HEK293T (cell line): ENCODE measurements around the gene NEU1.

Experiments used
- CTCF ChIA-PET: fragments of 350-600 bp; formaldehyde crosslinking; extraction: SDS; loops from one replicate; lab custom pipeline; 2021; ENCODE audit warnings: antibody characterized with exemption, inconsistent platforms; lab: Yijun Ruan, JAX
- POLR2A ChIA-PET: fragments of 350-600 bp; formaldehyde crosslinking; extraction: SDS; loops from one replicate; lab custom pipeline; 2020; ENCODE audit warnings: antibody characterized with exemption, inconsistent platforms; lab: Yijun Ruan, JAX
- DNase-seq: peaks from one replicate; pipeline ENCODE4 v3.0.0; 2012; ENCODE audit warnings: mixed read lengths; ENCODE audit errors: extremely low spot score
- ARNT ChIP-seq: fragments of 450-650 bp; IDR thresholded peaks from 2 replicates; pipeline ENCODE4 v1.6.1; 2017; ENCODE audit warnings: mild to moderate bottlenecking
- BHLHE40 ChIP-seq: fragments of 450-650 bp; IDR thresholded peaks from 2 replicates; pipeline ENCODE4 v1.6.1; 2016; ENCODE audit warnings: mild to moderate bottlenecking, moderate library complexity, borderline replicate concordance
- CTBP1 ChIP-seq: fragments of 450-650 bp; IDR thresholded peaks from 2 replicates; pipeline ENCODE4 v1.6.1; 2016; ENCODE audit warnings: borderline replicate concordance
- ELF4 ChIP-seq: fragments of 450-650 bp; IDR thresholded peaks from 2 replicates; pipeline ENCODE4 v1.6.1; 2017; ENCODE audit warnings: antibody characterized with exemption
- FOXA1 ChIP-seq: fragments of 450-650 bp; IDR thresholded peaks from 2 replicates; pipeline ENCODE4 v1.6.1; 2016; ENCODE audit warnings: mild to moderate bottlenecking
- FOXK2 ChIP-seq: fragments of 450-650 bp; IDR thresholded peaks from 2 replicates; pipeline ENCODE4 v1.6.1; 2016; ENCODE audit warnings: mild to moderate bottlenecking
- FOXM1 ChIP-seq: fragments of 450-650 bp; IDR thresholded peaks from 2 replicates; pipeline ENCODE4 v1.6.1; 2017; ENCODE audit warnings: mild to moderate bottlenecking, borderline replicate concordance
- HDGF ChIP-seq: fragments of 450-650 bp; IDR thresholded peaks from 2 replicates; pipeline ENCODE4 v1.6.1; 2017; ENCODE audit warnings: antibody characterized with exemption, borderline replicate concordance
- L3MBTL2 ChIP-seq: fragments of 450-650 bp; conservative IDR thresholded peaks from 2 replicates; pipeline ENCODE4 v1.6.1; 2016; ENCODE audit warnings: mild to moderate bottlenecking
- LEF1 ChIP-seq: fragments of 450-650 bp; IDR thresholded peaks from 2 replicates; pipeline ENCODE4 v1.6.1; 2017; ENCODE audit warnings: mild to moderate bottlenecking, borderline replicate concordance
- NFRKB ChIP-seq: fragments of 450-650 bp; IDR thresholded peaks from 2 replicates; pipeline ENCODE4 v1.6.1; 2016; ENCODE audit warnings: mild to moderate bottlenecking, moderate library complexity
- SP1 ChIP-seq: fragments of 450-650 bp; IDR thresholded peaks from 2 replicates; pipeline ENCODE4 v1.6.1; 2017
- SUZ12 ChIP-seq: fragments of 450-650 bp; IDR thresholded peaks from 2 replicates; pipeline ENCODE4 v1.6.1; 2016; ENCODE audit warnings: mild to moderate bottlenecking
- TARDBP ChIP-seq: fragments of 450-650 bp; IDR thresholded peaks from 2 replicates; pipeline ENCODE4 v1.6.1; 2016
- ZNF384 ChIP-seq: fragments of 450-650 bp; IDR thresholded peaks from 2 replicates; pipeline ENCODE4 v1.6.1; 2016
- TF ChIP-seq, protein P1 (sequence below): fragments of 450-650 bp; IDR thresholded peaks from 2 replicates; pipeline ENCODE4 v1.6.1; 2016

NEU1 gene

DNA sequence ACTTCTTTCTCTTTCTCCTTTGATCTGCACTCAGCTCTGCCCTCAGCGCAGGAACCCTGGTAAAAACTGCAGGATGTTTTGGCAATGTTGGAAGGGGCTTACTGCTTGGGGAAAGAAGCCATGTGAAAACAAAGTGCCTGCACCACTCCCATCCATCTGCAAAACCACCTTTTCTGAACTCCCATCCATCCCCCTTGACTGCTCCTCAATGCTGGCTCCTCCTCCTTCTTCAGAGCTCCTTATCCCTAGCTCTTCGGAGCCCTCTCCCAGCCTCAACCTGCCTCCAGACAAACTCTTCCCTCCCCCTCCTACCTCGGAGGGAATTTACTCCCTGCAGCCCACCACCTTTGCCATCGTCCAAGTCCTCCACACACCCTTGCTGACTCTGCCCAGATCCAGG, 43.5 kb upstream of the NEU1 start:
- TF ChIP-seq ZNF384 (no peak), SP1 (no peak), ELF4 (no peak), SUZ12 (no peak), L3MBTL2 (no peak)
- CTCF ChIA-PET, result no interaction called here
- DNase-seq, result no peak
- POLR2A ChIA-PET, result interaction anchor here (1.2 kb wide), 1 partner anchor 245 kb away, joined by 3 read pairs; the partner anchor contains the start of gene C6orf47

DNA sequence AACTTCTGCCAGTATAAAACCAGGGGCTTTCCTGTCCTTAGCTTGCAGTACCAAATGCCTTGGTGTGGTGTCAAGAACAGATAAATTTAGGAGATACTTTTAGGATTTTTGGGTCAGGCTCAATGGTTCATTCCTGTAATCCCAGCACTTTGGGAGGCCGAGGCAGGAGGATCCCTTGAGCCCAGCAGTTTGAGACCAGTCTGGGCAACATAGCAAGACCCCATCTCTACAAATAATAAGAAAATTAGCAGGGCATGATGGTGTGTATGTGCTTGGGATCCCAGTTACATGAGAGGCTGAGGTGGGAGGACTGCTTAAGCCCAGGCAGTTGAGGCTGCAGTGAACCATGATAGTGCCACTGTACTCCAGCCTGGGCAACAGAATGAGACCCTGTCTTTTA, 42.4 kb upstream of the NEU1 start:
- no peak for DNase-seq
- TF ChIP-seq LEF1, result no peak
- no peak for TF ChIP-seq NFRKB
- TF ChIP-seq, protein P1, sequence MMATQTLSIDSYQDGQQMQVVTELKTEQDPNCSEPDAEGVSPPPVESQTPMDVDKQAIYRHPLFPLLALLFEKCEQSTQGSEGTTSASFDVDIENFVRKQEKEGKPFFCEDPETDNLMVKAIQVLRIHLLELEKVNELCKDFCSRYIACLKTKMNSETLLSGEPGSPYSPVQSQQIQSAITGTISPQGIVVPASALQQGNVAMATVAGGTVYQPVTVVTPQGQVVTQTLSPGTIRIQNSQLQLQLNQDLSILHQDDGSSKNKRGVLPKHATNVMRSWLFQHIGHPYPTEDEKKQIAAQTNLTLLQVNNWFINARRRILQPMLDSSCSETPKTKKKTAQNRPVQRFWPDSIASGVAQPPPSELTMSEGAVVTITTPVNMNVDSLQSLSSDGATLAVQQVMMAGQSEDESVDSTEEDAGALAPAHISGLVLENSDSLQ, result no peak
- TF ChIP-seq CTBP1, result no peak
- no peak for TF ChIP-seq HDGF
- TF ChIP-seq TARDBP, result no peak
- TF ChIP-seq ZNF384, result no peak
- TF ChIP-seq L3MBTL2, result no peak
- no peak for TF ChIP-seq SUZ12
- no peak for TF ChIP-seq ARNT
- TF ChIP-seq FOXA1, result no peak
- no peak for TF ChIP-seq FOXM1
- no peak for TF ChIP-seq SP1
- no peak for TF ChIP-seq ELF4
- no peak for TF ChIP-seq FOXK2
- TF ChIP-seq BHLHE40, result no peak
- CTCF ChIA-PET, result no interaction called here
- POLR2A ChIA-PET, result interaction anchor here (1.2 to 1.9 kb wide), 2 partner anchors 46 to 244 kb away, joined by 3 to 6 read pairs; partner anchors contain the start of gene C6orf47

DNA sequence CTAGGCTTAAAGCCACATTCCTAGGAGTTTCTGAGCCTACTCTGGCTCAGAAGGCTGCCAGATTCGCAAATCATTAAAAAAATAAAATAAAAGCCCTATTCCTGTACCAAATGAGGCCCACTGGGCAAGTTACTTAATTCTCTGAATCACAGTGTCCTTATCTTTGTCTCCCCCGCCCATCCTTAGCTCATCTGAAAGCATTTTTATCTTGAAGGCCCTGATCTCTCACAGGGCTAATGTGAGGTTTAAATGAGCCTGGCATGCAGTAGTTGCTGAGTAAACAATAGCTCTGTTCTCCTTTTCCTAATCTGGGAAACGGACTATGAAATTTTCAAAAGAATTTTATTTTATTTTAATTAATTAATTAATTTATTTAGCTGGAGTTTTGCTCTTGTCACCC, 41.3 kb upstream of the NEU1 start:
- TF ChIP-seq CTBP1 (no peak), TARDBP (no peak), FOXK2 (no peak), ELF4 (no peak), FOXM1 (no peak), SUZ12 (no peak), LEF1 (no peak), L3MBTL2 (no peak), ZNF384 (no peak), BHLHE40 (no peak), ARNT (no peak), FOXA1 (no peak)
- TF ChIP-seq, protein P1, result no peak
- CTCF ChIA-PET, result interaction anchor here (0.9 to 1.2 kb wide), 2 partner anchors 19 to 49 kb away, joined by 3 read pairs; no protein-coding TSS in a partner anchor
- POLR2A ChIA-PET, result interaction anchor here (1.2 to 1.9 kb wide), 2 partner anchors 47 to 55 kb away, joined by 3 to 6 read pairs; partner anchors contain the start of genes NELFE and SKIC2
- DNase-seq, result no peak

DNA sequence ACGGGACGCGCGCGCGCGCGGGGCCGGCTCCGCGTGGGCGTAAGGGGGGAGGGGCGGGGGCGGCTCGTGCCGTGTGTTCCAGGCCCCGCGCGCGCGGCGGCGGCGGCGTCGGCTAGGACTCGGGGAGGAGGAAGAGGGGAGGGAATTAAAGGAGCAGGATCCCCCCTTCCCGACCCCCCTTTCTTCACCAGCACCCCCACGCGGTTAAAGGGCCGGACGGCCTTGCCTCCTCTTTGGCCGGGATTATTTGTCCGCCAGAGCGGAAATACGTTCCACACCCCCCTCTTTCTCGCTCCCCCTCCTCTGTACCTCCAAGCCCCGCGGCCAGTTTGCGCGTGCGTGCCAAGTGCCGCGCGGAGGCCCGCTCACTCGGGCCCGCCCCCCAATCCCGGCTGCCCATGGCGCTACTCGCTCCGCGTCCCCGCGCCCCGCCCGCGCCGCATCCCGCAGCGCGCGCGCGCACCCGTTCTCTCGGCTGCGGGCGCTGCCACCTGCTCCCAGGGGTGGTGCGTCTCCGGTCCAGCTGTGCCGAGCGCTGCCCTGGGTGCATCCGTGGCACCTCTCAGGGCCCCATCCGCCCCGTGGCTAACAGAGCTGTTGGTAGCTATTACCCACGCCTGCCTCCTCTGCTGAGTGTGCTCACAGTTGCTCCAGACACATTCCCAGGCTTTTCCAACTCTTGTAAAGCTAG, 39.5 kb upstream of the NEU1 start, which contains the start of gene ZBTB12:
Gene ZBTB12 (minus strand): TSS at position 134 of the 691 bp plus-strand sequence. CDS start 781 bp downstream, outside the sequence.
- TF ChIP-seq L3MBTL2, result no peak
- TF ChIP-seq FOXA1, result no peak
- TF ChIP-seq TARDBP, result no peak
- TF ChIP-seq LEF1, result no peak
- no peak for TF ChIP-seq FOXK2
- no peak for TF ChIP-seq BHLHE40
- TF ChIP-seq SUZ12, result no peak
- no peak for TF ChIP-seq ARNT
- TF ChIP-seq ZNF384, result no peak
- TF ChIP-seq, protein P1, result no peak
- no peak for TF ChIP-seq ELF4
- TF ChIP-seq SP1, result no peak
- TF ChIP-seq HDGF, result no peak
- TF ChIP-seq FOXM1, result no peak
- TF ChIP-seq CTBP1, result no peak
- CTCF ChIA-PET, result interaction anchor here (0.7 kb wide), 1 partner anchor 50 kb away, joined by 4 read pairs; no protein-coding TSS in a partner anchor
- peak; percentile 87 for DNase-seq
- POLR2A ChIA-PET, result interaction anchor here (1.0 to 2.8 kb wide), 8 partner anchors 10 to 75 kb away, joined by 3 to 16 read pairs (median 6); partner anchors contain the start of genes DXO, HSPA1B, NELFE and NEU1

DNA sequence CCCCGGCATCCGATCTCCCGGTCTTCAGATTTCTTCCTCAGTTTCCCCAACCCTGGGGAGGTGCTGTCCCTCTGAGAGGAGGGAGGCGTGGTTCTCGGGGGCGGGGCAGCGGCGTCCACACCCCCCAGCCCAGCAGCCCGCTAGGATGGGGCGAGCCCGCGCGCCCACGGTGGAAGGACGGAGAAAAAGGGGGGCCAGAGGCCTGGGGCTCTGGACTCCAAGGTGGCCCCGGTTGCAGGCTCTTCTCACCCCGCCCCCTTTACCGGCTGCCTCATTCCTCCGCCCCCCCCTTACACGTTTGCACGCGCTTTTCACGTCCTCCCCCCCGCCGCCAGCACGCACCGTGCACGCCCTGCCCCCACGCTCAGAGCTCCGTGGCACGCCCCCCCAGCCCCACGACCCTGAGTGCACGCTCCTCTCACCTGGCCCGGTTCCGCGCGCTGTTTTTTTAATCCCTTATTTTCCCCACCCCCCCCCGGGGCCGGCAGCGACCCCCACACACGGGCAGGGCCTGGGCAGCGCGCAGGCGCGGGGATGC, 38.9 kb upstream of the NEU1 start:
- CTCF ChIA-PET, result no interaction called here

More for the DNA sequence above, 38.9 kb upstream of the NEU1 start:
- TF ChIP-seq SUZ12 (no peak), BHLHE40 (no peak), ARNT (no peak), LEF1 (no peak), HDGF (no peak), FOXM1 (no peak), FOXK2 (no peak), CTBP1 (no peak), ZNF384 (no peak), L3MBTL2 (no peak), SP1 (no peak), FOXA1 (no peak)
- TF ChIP-seq, protein P1, result no peak
- DNase-seq, result peak; percentile 28
- POLR2A ChIA-PET, result interaction anchor here (1.0 to 2.8 kb wide), 5 partner anchors 22 to 58 kb away, joined by 3 to 16 read pairs (median 5); partner anchors contain the start of genes NELFE, NEU1 and SKIC2
